ENCODE results near the gene KHDC1L. TPM values are rescaled to one million over a fixed set of nuclear protein-coding genes. Genes with fewer than 3 reads are reported as not detected.

Gene KHDC1L
- total and polyA plus RNA-seq, 3 donors from 2014 or later: 3.5 to 7.9 (median 4.5) TPM

DNA sequence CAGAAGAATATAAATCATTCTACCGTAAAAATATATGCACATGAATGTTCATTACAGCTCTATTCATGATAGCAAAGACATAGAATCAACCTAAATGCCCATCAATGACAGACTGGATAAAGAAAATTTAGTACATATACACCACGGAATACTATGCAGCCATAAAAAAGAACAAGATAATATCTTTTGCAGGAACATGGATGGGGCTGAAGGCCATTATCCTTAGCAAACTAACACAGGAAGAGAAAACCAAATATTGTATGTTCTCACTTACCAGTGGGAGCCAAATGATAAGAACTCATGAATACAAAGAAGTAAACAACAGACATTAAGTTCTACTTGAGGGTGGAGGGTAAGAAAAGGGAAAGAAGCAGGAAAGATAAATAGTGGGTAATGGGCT, 8.4 kb downstream of the KHDC1L start:
- H3K27me3 ChIP-seq: no peaks in the 10 kb centered on the region
- H3K4me1 ChIP-seq: no peaks in the 10 kb centered on the region
- no peaks in the 10 kb centered on the region for H3K36me3 ChIP-seq (ENCODE audit: low read depth, missing control alignments)
- no peak overlapping the region for H3K27ac ChIP-seq
- no peak overlapping the region for H3K4me3 ChIP-seq
- no peak for DNase-seq
- intact Hi-C loops (cut with DNase I; ENCODE audit: low total_unique reads): no loop called here
- WGBS, 2 donors: 84 to 93% methylated on average over 2 of the region's 2 CpGs
- no peaks in the 10 kb centered on the region for H3K9me3 ChIP-seq
- TF ChIP-seq, protein P1, sequence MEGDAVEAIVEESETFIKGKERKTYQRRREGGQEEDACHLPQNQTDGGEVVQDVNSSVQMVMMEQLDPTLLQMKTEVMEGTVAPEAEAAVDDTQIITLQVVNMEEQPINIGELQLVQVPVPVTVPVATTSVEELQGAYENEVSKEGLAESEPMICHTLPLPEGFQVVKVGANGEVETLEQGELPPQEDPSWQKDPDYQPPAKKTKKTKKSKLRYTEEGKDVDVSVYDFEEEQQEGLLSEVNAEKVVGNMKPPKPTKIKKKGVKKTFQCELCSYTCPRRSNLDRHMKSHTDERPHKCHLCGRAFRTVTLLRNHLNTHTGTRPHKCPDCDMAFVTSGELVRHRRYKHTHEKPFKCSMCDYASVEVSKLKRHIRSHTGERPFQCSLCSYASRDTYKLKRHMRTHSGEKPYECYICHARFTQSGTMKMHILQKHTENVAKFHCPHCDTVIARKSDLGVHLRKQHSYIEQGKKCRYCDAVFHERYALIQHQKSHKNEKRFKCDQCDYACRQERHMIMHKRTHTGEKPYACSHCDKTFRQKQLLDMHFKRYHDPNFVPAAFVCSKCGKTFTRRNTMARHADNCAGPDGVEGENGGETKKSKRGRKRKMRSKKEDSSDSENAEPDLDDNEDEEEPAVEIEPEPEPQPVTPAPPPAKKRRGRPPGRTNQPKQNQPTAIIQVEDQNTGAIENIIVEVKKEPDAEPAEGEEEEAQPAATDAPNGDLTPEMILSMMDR (IDR thresholded peaks at IDR 0.05): no peak
- no peak for TF ChIP-seq POLR2A (IDR thresholded peaks at IDR 0.05)

DNA sequence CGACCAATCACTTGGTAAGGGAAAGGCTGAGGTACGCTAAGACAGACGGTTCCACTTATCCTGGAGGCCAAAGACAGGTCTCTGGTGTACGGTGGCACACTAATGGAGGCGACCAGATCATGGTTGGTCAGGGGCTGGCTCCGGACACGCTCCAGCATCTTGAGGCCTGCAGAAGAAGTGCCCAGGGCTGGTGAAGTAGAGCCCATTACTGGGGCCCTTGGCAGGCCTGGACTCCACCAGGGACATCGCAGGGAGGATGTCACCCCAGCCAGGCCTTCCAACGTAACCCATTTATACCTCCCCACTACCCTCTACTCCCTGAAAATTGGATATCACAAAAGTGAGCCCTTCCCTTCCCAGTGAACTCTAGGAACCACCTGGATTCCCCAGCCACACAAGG, 16.2 kb downstream of the KHDC1L start:
- H3K4me1 ChIP-seq: no peaks in the 10 kb centered on the region
- intact Hi-C loops (cut with DNase I; ENCODE audit: low total_unique reads): no loop called here
- H3K9me3 ChIP-seq: no peaks in the 10 kb centered on the region
- no peak for DNase-seq
- no peak overlapping the region for H3K4me3 ChIP-seq
- WGBS, 2 donors: 62 to 77% methylated on average over 9 of the region's 9 CpGs
- TF ChIP-seq, protein P1 (IDR thresholded peaks at IDR 0.05): no peak
- TF ChIP-seq POLR2A (IDR thresholded peaks at IDR 0.05): no peak
- no peak overlapping the region for H3K27ac ChIP-seq
- H3K27me3 ChIP-seq: no peaks in the 10 kb centered on the region
- H3K36me3 ChIP-seq (ENCODE audit: low read depth, missing control alignments): no peaks in the 10 kb centered on the region

DNA sequence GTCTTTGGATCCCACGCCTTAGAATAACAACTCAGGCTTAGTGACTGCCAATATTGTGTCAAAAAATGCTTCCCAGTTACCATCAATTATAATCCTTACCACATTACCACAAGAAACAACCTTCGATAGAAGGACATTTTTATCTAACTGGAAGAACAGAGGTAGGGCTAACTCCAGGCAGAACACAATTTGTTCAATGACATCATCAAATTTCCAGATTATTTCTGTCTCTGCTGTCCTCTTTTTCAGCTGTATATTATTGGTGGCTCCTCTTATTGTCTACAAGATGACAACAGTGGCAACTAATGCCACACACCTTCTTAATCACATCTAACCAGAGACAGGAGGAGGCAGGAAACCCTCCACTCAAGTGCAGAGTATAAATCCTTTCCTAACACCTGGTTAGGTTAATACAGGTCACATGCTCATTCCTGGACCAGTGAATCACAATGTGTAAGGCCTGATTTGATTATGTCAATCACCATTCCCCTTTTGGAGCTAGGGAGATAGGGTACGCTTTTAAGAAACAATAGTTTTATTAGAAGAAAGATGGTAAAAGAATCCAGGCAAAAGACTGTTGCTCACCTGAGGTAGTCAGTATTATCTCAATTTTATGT, 18.0 kb downstream of the KHDC1L start:
- 87 to 91% methylated on average over 3 of the region's 3 CpGs for WGBS, 2 donors
- H3K4me1 ChIP-seq: no peaks in the 10 kb centered on the region
- H3K9me3 ChIP-seq: no peaks in the 10 kb centered on the region
- no peak for TF ChIP-seq POLR2A (IDR thresholded peaks at IDR 0.05)
- TF ChIP-seq, protein P1 (IDR thresholded peaks at IDR 0.05): no peak
- H3K27ac ChIP-seq: no peak overlapping the region
- DNase-seq: no peak
- intact Hi-C loops (cut with DNase I; ENCODE audit: low total_unique reads): no loop called here
- no peaks in the 10 kb centered on the region for H3K27me3 ChIP-seq
- no peaks in the 10 kb centered on the region for H3K36me3 ChIP-seq (ENCODE audit: low read depth, missing control alignments)
- no peak overlapping the region for H3K4me3 ChIP-seq

DNA sequence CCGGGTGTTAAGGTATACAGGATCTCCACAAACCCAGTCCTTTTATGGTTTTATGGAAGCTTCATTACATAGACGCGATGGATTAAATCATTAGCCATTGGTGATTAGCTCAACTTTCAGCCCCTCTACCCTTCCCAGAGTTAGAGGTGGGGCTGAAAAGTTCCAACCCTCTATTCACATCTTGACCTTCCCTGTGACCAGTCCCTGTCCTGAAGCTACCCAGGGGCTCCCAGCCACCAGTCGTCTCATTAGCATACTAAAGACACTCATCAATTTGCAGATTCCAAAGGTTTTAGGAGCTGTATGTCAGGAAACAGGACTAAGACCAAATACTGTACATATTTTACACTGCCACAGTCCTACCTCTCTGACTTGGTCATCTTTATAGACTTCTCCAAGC, 21.0 kb downstream of the KHDC1L start:
- Histone ChIP-seq H3K4me3 (no peak overlapping the region), H3K36me3 (ENCODE audit: low read depth, missing control alignments) (no peaks in the 10 kb centered on the region), H3K27ac (no peak overlapping the region), H3K27me3 (no peaks in the 10 kb centered on the region), H3K4me1 (no peaks in the 10 kb centered on the region), H3K9me3 (no peaks in the 10 kb centered on the region)
- TF ChIP-seq, protein P1 (IDR thresholded peaks at IDR 0.05): no peak
- no peak for TF ChIP-seq POLR2A (IDR thresholded peaks at IDR 0.05)
- intact Hi-C loops (cut with DNase I; ENCODE audit: low total_unique reads): no loop called here
- WGBS, 2 donors: 81 to 86% methylated on average over 4 of the region's 4 CpGs
- DNase-seq: no peak

DNA sequence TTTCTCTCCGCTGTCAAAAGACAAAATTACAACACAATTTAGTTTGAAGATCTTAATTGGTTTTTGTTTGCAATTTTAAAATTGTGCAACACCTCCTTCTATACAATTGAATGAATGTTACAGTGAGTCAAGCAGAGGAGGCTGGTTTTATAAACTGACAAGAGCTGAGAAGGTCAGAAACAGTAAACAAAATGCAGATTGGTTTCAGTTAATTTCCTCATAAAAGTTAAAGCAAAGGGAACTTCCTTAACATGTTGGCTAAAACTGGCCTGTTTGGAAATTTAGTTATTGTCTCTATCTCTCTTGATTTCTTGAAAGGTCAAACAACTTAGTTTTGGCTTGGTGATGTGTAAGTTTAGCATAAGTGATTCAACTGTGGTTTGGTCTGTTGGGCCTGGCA, 22.2 kb downstream of the KHDC1L start:
- TF ChIP-seq POLR2A (IDR thresholded peaks at IDR 0.05): no peak
- TF ChIP-seq, protein P1 (IDR thresholded peaks at IDR 0.05): no peak
- no peak for DNase-seq
- H3K36me3 ChIP-seq (ENCODE audit: low read depth, missing control alignments): no peaks in the 10 kb centered on the region
- no peak overlapping the region for H3K4me3 ChIP-seq
- H3K9me3 ChIP-seq: no peaks in the 10 kb centered on the region
- H3K27me3 ChIP-seq: no peaks in the 10 kb centered on the region
- WGBS, 2 donors: 91% methylated on average over 1 of the region's 1 CpG
- intact Hi-C loops (cut with DNase I; ENCODE audit: low total_unique reads): no loop called here
- no peak overlapping the region for H3K27ac ChIP-seq
- H3K4me1 ChIP-seq: no peaks in the 10 kb centered on the region
